HG02759 (cell line): ENCODE results near the gene UBASH3B.

ENCODE experiments used
- ATAC-seq: cut with Tn5 transposase; IDR thresholded peaks from one replicate; pipeline ENCODE4 v1.9.1; 2021; ENCODE audit warnings: mild to moderate bottlenecking, moderate library complexity; ENCODE audit not compliant: unreplicated experiment

Gene UBASH3B

GRCh38 chr11:122707111-122707510 is 51.6 kb downstream of the UBASH3B start:
- ATAC-seq: no peak

DNA sequence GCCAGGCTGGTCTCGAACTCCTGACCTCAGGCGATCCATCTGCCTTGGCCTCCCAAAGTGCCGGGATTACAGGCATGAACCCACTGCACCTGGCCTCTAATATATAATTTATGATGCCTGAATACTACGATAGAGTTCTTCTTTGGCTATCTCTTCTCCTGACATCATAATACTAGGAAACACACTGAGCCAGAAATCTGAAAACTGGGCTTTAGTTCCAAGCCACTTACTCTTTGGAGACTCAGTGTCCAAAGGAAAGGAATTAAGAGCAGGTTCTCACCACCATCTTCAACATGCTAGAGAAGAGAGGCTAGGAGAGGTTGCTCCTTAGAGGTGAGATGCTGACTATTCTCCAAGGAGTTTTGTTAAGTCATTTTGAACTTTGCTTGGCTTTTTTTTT is 52.4 kb downstream of the UBASH3B start:
- ATAC-seq: no peak

DNA sequence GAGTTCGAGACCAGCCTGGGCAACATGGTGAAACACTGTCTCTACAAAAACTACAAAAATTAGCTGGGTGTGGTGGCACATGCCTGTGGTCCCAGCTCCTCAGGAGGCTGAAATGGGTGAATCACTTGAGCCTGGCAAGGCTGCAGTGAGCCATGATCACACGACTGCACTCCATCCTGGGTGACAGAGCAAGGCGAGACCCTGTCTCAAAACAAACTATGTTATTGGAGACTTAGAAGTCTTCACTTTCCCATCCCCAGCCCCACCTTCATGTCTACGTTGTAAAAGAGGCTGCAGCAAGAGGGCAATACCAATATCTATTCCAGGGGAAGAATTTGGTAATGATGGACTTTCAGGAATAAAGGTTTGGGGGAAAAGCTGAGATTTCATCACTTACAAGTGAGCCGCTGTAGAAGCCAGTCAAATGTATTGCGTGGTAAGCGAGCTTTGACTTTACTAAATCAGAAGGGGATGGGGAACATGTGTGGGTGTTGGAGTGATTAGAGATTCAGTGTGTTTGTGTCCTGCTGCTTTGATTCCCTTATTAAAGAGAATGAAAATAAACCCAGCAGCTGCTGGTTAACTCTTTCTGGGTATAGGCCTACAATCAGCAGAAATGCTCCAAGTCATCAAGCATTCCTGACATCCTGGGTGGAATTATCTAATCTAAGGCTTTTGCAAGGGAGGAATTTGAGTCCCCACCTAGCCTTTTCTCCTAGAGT is 53.7 kb downstream of the UBASH3B start:
- ATAC-seq: no peak

- ATAC-seq: no peak
Observed at GRCh38 chr11:122711362-122711761, 55.8 kb downstream of the UBASH3B start.

DNA sequence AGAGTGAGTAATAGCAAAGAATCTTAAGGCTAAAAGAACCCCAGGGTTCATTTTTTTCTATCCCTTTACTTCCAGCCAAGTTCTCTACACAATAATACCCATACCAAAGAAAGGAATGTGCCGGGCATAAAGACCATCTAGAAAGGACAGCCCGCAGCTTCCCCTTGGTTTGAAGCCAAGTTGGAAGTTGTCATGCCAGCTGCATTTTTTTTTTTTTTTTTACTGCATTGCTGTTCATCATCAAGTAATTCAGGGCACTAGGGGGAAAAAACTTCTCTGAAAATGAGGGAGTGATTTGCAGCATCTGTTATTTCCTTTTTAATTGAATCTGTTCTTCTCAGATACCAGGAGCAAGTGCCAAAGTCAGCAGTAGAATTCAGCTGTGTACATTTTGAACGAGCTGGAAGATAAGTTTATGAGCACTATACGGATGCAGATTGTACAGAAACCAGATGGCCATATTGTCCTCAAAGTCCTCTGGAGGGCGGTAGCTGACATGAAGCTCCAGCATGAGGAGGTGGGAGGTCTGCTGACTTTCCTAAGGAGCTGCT is 56.4 kb downstream of the UBASH3B start:
- no peak for ATAC-seq

GRCh38 chr11:122714004-122714403 is 58.5 kb downstream of the UBASH3B start:
- peak; percentile 38 for ATAC-seq

GRCh38 chr11:122714484-122714883 is 59.0 kb downstream of the UBASH3B start:
- no peak for ATAC-seq

DNA sequence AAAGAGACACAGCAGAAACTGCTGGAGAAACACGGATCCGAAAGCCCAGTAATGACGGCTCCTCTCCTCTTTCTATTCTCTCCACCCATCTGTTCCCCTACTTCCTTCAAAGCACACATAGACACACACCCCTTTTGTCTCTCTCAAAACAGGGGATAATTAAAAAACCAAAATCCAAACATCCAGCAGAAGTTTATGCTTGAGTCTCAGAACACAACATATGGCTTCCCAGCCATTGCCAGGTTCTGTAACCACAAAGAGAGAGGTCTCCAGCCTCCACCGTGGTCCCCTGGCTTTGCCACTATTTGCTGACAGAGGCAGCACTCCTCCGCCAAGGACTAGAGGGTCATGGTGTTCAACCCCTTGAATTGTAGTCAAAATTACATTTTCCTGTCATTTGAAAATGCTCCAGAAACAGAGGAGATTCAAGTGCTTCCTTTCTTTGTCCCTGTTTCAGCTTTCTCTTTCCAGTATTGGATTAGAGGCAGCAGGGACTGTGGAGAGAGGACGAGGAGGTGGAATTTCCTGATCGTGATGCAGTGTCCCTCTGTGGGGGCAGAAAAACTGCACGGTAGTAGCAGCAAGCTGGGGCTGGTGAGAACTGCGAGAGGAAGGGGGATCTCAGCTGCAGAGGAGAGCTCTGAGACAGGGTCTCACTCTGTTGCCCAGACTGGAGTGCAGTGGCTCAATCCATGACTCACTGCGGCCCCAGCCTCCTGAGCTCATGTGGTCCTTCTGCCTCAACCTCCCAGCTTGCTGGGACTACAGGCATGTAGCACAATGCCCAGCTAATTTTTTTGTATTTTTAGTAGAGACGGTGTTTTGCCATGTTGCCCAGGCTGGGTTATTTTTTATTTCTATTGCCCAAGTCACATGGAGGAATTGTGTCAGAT is 60.3 kb downstream of the UBASH3B start:
- ATAC-seq: no peak

GRCh38 chr11:122717264-122717867 is 61.8 kb downstream of the UBASH3B start:
- ATAC-seq: peak; percentile 83

DNA sequence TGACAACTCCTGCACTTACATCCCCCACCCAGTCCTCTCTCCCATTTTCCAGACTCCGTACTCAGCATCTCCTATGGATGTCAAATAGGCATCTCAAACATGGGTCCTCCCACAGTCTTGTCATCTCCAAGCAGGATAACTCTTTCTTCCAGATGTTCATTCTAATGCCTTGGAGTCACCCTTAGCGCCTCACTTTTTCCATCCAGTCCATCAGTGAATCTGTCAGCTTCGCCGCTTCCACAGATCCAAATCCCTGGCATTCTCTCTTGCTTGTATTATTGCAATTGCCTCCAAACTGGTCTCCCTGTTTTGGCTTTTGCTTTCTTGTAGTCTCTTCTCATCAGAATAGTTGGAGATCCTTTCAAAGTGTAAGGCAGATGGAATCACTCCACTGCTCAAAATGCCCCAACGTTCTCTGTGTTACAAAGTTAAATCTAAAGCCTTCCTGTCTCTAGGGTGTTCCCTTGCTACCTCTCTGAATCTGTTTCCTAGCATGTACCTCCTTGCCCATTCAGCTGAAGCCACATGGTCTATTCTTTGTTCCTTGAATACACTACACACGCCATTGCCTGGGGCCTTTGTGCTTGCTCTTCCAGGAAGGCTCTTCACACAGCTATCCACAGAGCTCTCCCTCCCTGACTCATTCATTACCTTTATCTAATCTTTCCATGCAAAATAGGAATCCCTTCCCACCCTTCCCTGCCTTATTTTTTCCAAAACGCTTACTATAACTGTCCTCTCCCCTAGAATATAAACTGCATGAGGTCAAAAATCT is 64.8 kb downstream of the UBASH3B start:
- ATAC-seq: no peak

GRCh38 chr11:122721201-122721963 is 65.9 kb downstream of the UBASH3B start:
- ATAC-seq: no peak

DNA sequence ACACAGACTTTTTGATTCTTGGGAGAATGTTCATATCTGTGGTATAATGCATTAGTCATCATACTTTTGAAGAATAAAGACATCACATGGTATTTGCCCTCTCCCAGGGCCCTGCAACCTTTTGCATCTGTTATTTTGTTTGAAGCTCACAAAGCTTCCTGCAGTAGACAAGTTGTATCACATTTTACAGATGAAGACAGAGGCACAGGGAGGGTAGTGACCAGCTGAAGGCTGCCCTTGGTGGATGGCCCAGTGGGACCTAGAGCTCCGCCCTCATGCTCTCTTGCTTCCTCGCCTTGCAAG is 66.4 kb downstream of the UBASH3B start:
- ATAC-seq: no peak

DNA sequence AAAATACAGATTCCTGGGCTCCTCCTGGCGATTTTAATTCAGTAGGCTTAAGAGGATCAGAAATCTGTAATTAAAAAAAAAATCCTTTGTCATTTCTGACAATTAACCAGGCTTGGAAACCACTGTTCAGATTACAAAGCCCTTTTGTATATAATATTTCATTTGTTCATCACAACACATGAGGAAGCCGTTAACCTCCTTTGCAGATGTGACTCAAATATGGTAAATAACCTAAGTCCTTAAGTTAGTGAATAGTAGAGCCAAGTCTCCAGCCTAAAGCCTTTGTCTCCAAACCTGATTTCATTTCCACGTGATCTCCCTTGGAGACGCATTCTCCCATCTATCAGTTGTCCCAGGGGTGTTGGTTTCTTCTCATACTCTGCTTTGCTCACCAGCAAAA is 67.6 kb downstream of the UBASH3B start:
- no peak for ATAC-seq

DNA sequence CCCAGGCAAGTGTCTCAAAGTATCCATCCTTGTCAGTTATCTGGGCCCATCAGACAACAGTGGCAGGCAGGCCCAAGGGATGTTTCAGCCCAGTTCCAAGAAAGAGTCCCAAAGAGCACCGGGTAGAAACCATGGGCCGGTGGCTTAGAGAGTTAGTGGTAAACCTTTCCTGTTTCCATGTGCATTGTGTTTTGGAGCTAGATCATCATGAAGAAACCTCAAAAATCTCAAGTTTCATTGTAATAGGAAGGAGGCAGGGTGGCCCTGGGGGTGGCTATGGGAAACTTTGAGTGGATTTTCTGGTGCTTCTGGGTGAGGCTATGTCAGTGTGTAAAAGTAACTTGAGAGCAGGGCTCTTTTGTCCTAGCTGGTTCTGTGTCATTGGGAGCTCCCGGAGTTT is 68.1 kb downstream of the UBASH3B start:
- ATAC-seq: no peak

DNA sequence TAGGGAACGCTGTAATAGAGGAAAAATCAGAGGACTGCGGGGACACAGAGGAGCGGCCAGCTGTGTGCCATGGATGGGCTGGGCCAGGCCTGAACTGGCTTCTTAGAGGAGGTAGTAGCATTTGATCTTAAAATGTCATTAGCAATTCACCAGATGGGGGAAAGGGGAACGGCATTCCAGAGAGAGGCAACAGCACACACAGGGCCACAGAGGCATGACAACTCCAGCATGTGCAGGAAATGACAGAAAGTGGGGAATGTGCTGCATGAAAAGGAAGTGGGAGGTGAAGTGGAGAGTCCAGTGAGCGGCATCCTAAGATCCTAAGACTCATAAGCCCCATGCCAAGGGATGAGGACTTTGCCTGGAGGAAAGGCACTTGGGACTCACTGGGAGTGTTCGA is 69.0 kb downstream of the UBASH3B start:
- no peak for ATAC-seq

GRCh38 chr11:122726028-122726427 is 70.5 kb downstream of the UBASH3B start:
- no peak for ATAC-seq

GRCh38 chr11:122727101-122727929 is 71.8 kb downstream of the UBASH3B start:
- ATAC-seq: peak; percentile 67

DNA sequence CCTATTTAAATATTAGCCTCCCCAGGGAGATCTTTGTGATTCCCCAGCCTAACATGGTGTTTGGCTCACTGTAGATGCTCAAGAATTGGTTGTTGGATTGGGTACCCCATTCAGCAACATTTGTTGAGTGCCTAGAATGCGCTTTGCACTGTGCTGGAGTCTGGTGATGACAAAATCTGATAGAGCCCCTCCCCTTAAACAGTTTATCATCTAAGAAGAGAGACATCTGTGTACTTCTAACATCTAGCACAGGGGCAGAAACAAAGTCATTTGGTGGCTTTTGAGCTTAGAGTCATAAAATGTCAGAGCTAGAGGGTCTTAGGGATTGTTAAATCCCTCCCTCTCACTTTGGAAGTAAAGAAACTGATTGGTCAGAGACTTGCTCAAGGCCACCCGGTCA is 73.0 kb downstream of the UBASH3B start:
- no peak for ATAC-seq

GRCh38 chr11:122729139-122729538 is 73.6 kb downstream of the UBASH3B start:
- ATAC-seq: no peak
